K562 (cell line): ENCODE measurements around the gene ANKS3. TPM values are rescaled to one million over a fixed set of nuclear protein-coding genes. Genes with fewer than 3 reads are reported as not detected.

ENCODE experiments used
- ARID4B ChIP-seq: sonication (generic); formaldehyde crosslinking; IDR thresholded peaks from 2 replicates; pipeline ENCODE4 v1.8.0; 2022; ENCODE audit warnings: mild to moderate bottlenecking, missing genetic modification reagents
- ATF1 ChIP-seq, 2 experiments: fragments of 450-650 bp in 1 of 2; IDR thresholded peaks; 2 replicates each; pipeline ENCODE4 v1.6.1; 2016; ENCODE audit warnings: missing compliant biosample characterization in 1 of 2, missing genetic modification characterization in 1 of 2
- ATF7 ChIP-seq: fragments of 450-650 bp; IDR thresholded peaks from 2 replicates; pipeline ENCODE4 v1.7.1; 2014; ENCODE audit warnings: mild to moderate bottlenecking, moderate library complexity
- C11orf30 ChIP-seq: fragments of 450-650 bp; IDR thresholded peaks from 2 replicates; pipeline ENCODE4 v1.6.1; 2016; ENCODE audit warnings: low read depth, mild to moderate bottlenecking
- CCNT2 ChIP-seq: IDR thresholded peaks from 2 replicates; pipeline ENCODE4 v1.6.1; 2011; ENCODE audit warnings: borderline replicate concordance, low read depth, mild to moderate bottlenecking, moderate library complexity, mixed read lengths, low read length; ENCODE audit not compliant: insufficient read length; ENCODE audit errors: extremely low read depth
- ELF1 ChIP-seq: fragments of 200-800 bp; sonication (Bioruptor generic); IDR thresholded peaks from 2 replicates; pipeline ENCODE4 v1.6.1; 2016; ENCODE audit warnings: missing genetic modification characterization, missing compliant biosample characterization
- ELF2 ChIP-seq: fragments of 250-450 bp; sonication (Bioruptor Pico); IDR thresholded peaks from 2 replicates; pipeline ENCODE4 v1.5.0; 2021; ENCODE audit warnings: mild to moderate bottlenecking
- GABPA ChIP-seq: fragments of 200-800 bp; sonication (Bioruptor generic); conservative IDR thresholded peaks from 2 replicates; pipeline ENCODE4 v1.6.1; 2016; ENCODE audit warnings: low read depth, missing genetic modification characterization, missing compliant biosample characterization
- JUN ChIP-seq, 2 experiments: sonication (generic) in 1 of 2; formaldehyde crosslinking in 1 of 2; IDR thresholded peaks; 2 replicates each; pipeline versions ENCODE4 v1.6.1 to v1.8.0; 2012 to 2022; ENCODE audit warnings: borderline replicate concordance in 2 of 2, mild to moderate bottlenecking in 2 of 2, improper control_type of control experiment in 1 of 2, low read depth in 1 of 2, low read length in 1 of 2, missing genetic modification reagents in 1 of 2
- MBD2 ChIP-seq: sonication (generic); IDR thresholded peaks from 2 replicates; pipeline ENCODE4 v1.6.1; 2016; ENCODE audit warnings: low read depth, borderline replicate concordance
- MYC ChIP-seq, 2 experiments: fragments of 250-450 bp in 1 of 2; sonication (Bioruptor Pico) in 1 of 2; IDR thresholded peaks; 2 replicates each; pipeline versions ENCODE4 v1.5.1 to v1.6.1; 2012 to 2021; ENCODE audit warnings: low read depth in 2 of 2, borderline replicate concordance in 1 of 2, improper control_type of control experiment in 1 of 2, low read length in 1 of 2, mild to moderate bottlenecking in 1 of 2, moderate library complexity in 1 of 2
- NFATC3 ChIP-seq: fragments of 450-650 bp; IDR thresholded peaks from 2 replicates; pipeline ENCODE4 v1.6.1; 2017; ENCODE audit warnings: mild to moderate bottlenecking
- NFIX ChIP-seq: fragments of 250-450 bp; sonication (Bioruptor Pico); IDR thresholded peaks from 2 replicates; pipeline ENCODE4 v1.4.0; 2020; ENCODE audit warnings: low read depth, mild to moderate bottlenecking, moderate library complexity
- NFYB ChIP-seq: IDR thresholded peaks from 2 replicates; pipeline ENCODE4 v1.6.1; 2011; ENCODE audit warnings: mild to moderate bottlenecking, moderate library complexity; ENCODE audit not compliant: insufficient read length; ENCODE audit errors: extremely low read depth
- NKRF ChIP-seq: fragments of 450-650 bp; IDR thresholded peaks from 2 replicates; pipeline ENCODE4 v1.6.1; 2016; ENCODE audit warnings: borderline replicate concordance
- YBX1 ChIP-seq: fragments of 450-650 bp; IDR thresholded peaks from 2 replicates; pipeline ENCODE4 v1.7.1; 2016; ENCODE audit warnings: mild to moderate bottlenecking
- ZBTB1 ChIP-seq: sonication (generic); formaldehyde crosslinking; IDR thresholded peaks from 2 replicates; pipeline ENCODE4 v1.8.1; 2023; ENCODE audit warnings: missing genetic modification reagents, low read depth, mild to moderate bottlenecking, borderline replicate concordance
- ZBTB26 ChIP-seq: fragments of 450-650 bp; formaldehyde crosslinking; IDR thresholded peaks from 2 replicates; pipeline ENCODE4 v1.4.0; 2022; ENCODE audit warnings: missing genetic modification characterization
- ZNF699 ChIP-seq: fragments of 250-450 bp; sonication (Bioruptor Pico); IDR thresholded peaks from 2 replicates; pipeline ENCODE4 v1.8.0; 2021; ENCODE audit warnings: mild to moderate bottlenecking, moderate library complexity; ENCODE audit not compliant: insufficient replicate concordance
- polyA plus RNA-seq, 8 experiments: library from polyadenylated mRNA; depleted of rRNA in 4 of 8; stranded (reverse) in 5 of 8; unstranded in 3 of 8; fragments of >200 nt; fragmentation: Nextera tagmentation in 2 of 8; fragmentation: Illumina TruSeq in 1 of 8; extraction: Ambion mirVana in 2 of 8; extraction: Trizol in 1 of 8; gene quantifications; 2 replicates each; pipeline versions ENCODE4 v1.2.1 to v1.2.3, GENCODE V29; 2011 to 2014; ENCODE audit warnings: inconsistent platforms in 1 of 8, missing spikeins in 1 of 8
- total RNA-seq, 7 experiments: library from RNA; depleted of rRNA in 6 of 7; stranded (reverse); fragments of >200 nt in 6 of 7; fragmentation: Illumina TruSeq in 2 of 7; extraction: Trizol in 2 of 7; gene quantifications; 2 replicates each; pipeline versions ENCODE4 v1.2.1 to v1.2.3, GENCODE V29; 2011 to 2021; ENCODE audit warnings: low replicate concordance in 1 of 7

Gene ANKS3
- total and polyA plus RNA-seq, 9 of the 15 experiments (the other 6 are each of a cell fraction or from before 2014, with no cell fraction given): 0.43 to 25.7 (median 14.8) TPM

- TF ChIP-seq ELF1 (tag) (peak; percentile 76), CCNT2 (peak; percentile 31), MYC (IDR thresholded peaks at IDR 0.05; ENCODE audit: low read depth, low read length) (peak; percentile 90), MYC (CRISPR knock-in tag; IDR thresholded peaks at IDR 0.05; ENCODE audit: borderline replicate concordance, low read depth) (0 out of 2 replicates have a peak, but pooled peaks have one; percentile 57), ZBTB26 (CRISPR knock-in tag) (0 out of 2 replicates have a peak, but pooled peaks have one; percentile 4), C11orf30 (peak; percentile 63), NFATC3 (no peak), YBX1 (no peak), JUN (IDR thresholded peaks at IDR 0.05; ENCODE audit: borderline replicate concordance, low read depth, low read length) (peak; percentile 40; the same call in 1 of the 2 replicates), JUN (CRISPR knock-in tag; IDR thresholded peaks at IDR 0.05; ENCODE audit: borderline replicate concordance) (no peak), ELF2 (peak; percentile 62; the same call in 1 of the 2 replicates), ARID4B (peak; percentile 96), NFIX (CRISPR knock-in tag) (no peak), ZBTB1 (CRISPR knock-in tag) (peak; percentile 50; the same call in 1 of the 2 replicates), ZNF699 (CRISPR knock-in tag) (no peak), ATF7 (peak; percentile 79), GABPA (peak; percentile 98), MBD2 (peak; percentile 69; the same call in 1 of the 2 replicates), NFYB (peak; percentile 65), NKRF (peak; percentile 100), ATF1 (CRISPR knock-in tag; IDR thresholded peaks at IDR 0.05) (no peak), ATF1 (tag; IDR thresholded peaks at IDR 0.05) (peak; percentile 85)
Measured at GRCh38 chr16:4734063-4734729, at the start of gene ANKS3, which contains the start of gene DNAAF8 (continued).
